Measurements from ENCODE around the gene MED22. TPM values are rescaled to one million over a fixed set of nuclear protein-coding genes. Genes with fewer than 3 reads are reported as not detected.
"Not testable (repeated sequence)": the region's sequence is repeated elsewhere in the genome, so short reads cannot be mapped to it uniquely, and the experiment has no call there.

MED22 gene
- total and polyA plus RNA-seq, 2 donors from 2014 or later = 24.6 to 32.7 TPM

GRCh38 chr9:133321411-133321935 is 26.5 kb downstream of the MED22 start:
- intact Hi-C loops (cut with DNase I) = no loop called here
- DNase-seq = peak in 1 of 5 donors; percentile 37
- Histone ChIP-seq H3K27me3 (ENCODE audit: control insufficient read depth, insufficient read depth, low read length) (no peaks in the 10 kb centered on the region), H3K9me3 (ENCODE audit: control insufficient read depth in 2 of 3, insufficient read depth in 1 of 3, low read length in 3 of 3) (no peaks in the 10 kb centered on the region), H3K4me1 (ENCODE audit: control insufficient read depth in 2 of 3, insufficient read depth in 2 of 3, low read depth in 1 of 3, low read length in 3 of 3) (no peaks in the 10 kb centered on the region), H3K27ac (ENCODE audit: low read depth in 2 of 2, low read length in 2 of 2) (no peak overlapping the region), H3K9ac (ENCODE audit: low read length in 3 of 3) (no peak overlapping the region), H3K4me3 (ENCODE audit: low read length in 3 of 3) (no peak overlapping the region), H3K36me3 (ENCODE audit: control insufficient read depth in 2 of 3, insufficient read depth in 3 of 3, low read length in 3 of 3) (no peaks in the 10 kb centered on the region)
- FAIRE-seq = no peak
- no peak for TF ChIP-seq CTCF (IDR thresholded peaks at IDR 0.05; ENCODE audit: borderline replicate concordance, extremely low read depth, insufficient read depth)

- FAIRE-seq = no peak
- Histone ChIP-seq H3K4me1 (ENCODE audit: control insufficient read depth in 2 of 3, insufficient read depth in 2 of 3, low read depth in 1 of 3, low read length in 3 of 3) (no peaks in the 10 kb centered on the region), H3K27me3 (ENCODE audit: control insufficient read depth, insufficient read depth, low read length) (no peaks in the 10 kb centered on the region), H3K9me3 (ENCODE audit: control insufficient read depth in 2 of 3, insufficient read depth in 1 of 3, low read length in 3 of 3) (no peaks in the 10 kb centered on the region), H3K4me3 (ENCODE audit: low read length in 3 of 3) (no peak overlapping the region), H3K9ac (ENCODE audit: low read length in 3 of 3) (no peak overlapping the region), H3K27ac (ENCODE audit: low read depth in 2 of 2, low read length in 2 of 2) (no peak overlapping the region), H3K36me3 (ENCODE audit: control insufficient read depth in 2 of 3, insufficient read depth in 3 of 3, low read length in 3 of 3) (no peaks in the 10 kb centered on the region)
- intact Hi-C loops (cut with DNase I) = no loop called here
- DNase-seq = peak in 1 of 5 donors; percentile 39
- TF ChIP-seq CTCF (IDR thresholded peaks at IDR 0.05; ENCODE audit: borderline replicate concordance, extremely low read depth, insufficient read depth) = no peak
These were observed 27.5 kb downstream of the MED22 start for GRCh38 chr9:133320421-133320881.

- intact Hi-C loops (cut with DNase I); H3K27me3 ChIP-seq (ENCODE audit: control insufficient read depth, insufficient read depth, low read length); FAIRE-seq; H3K36me3 ChIP-seq (ENCODE audit: control insufficient read depth in 2 of 3, insufficient read depth in 3 of 3, low read length in 3 of 3); H3K4me3 ChIP-seq (ENCODE audit: low read length in 3 of 3); H3K4me1 ChIP-seq (ENCODE audit: control insufficient read depth in 2 of 3, insufficient read depth in 2 of 3, low read depth in 1 of 3, low read length in 3 of 3); H3K9ac ChIP-seq (ENCODE audit: low read length in 3 of 3); H3K27ac ChIP-seq (ENCODE audit: low read depth in 2 of 2, low read length in 2 of 2); H3K9me3 ChIP-seq (ENCODE audit: control insufficient read depth in 2 of 3, insufficient read depth in 1 of 3, low read length in 3 of 3): not testable (repeated sequence)
- DNase-seq = peak in 1 of 5 donors; percentile 30
These were observed 30.4 kb downstream of the MED22 start for GRCh38 chr9:133317551-133317950.

GRCh38 chr9:133315997-133316396 is 31.9 kb downstream of the MED22 start:
- H3K4me1 ChIP-seq (ENCODE audit: control insufficient read depth in 2 of 3, insufficient read depth in 2 of 3, low read depth in 1 of 3, low read length in 3 of 3) = no peaks in the 10 kb centered on the region
- H3K9ac ChIP-seq (ENCODE audit: low read length in 3 of 3) = no peak overlapping the region
- no peak overlapping the region for H3K27ac ChIP-seq (ENCODE audit: low read depth in 2 of 2, low read length in 2 of 2)
- intact Hi-C loops (cut with DNase I) = no loop called here
- H3K27me3 ChIP-seq (ENCODE audit: control insufficient read depth, insufficient read depth, low read length) = no peaks in the 10 kb centered on the region
- no peak for FAIRE-seq
- no peak for DNase-seq
- TF ChIP-seq CTCF (IDR thresholded peaks at IDR 0.05; ENCODE audit: borderline replicate concordance, extremely low read depth, insufficient read depth) = no peak
- H3K9me3 ChIP-seq (ENCODE audit: control insufficient read depth in 2 of 3, insufficient read depth in 1 of 3, low read length in 3 of 3) = no peaks in the 10 kb centered on the region
- H3K4me3 ChIP-seq (ENCODE audit: low read length in 3 of 3) = no peak overlapping the region
- H3K36me3 ChIP-seq (ENCODE audit: control insufficient read depth in 2 of 3, insufficient read depth in 3 of 3, low read length in 3 of 3) = no peaks in the 10 kb centered on the region

Measured in kidney (tissue), 14 donors.